GM12878 (cell line): Measurements from ENCODE around the gene DDX31. TPM values are rescaled to one million over a fixed set of nuclear protein-coding genes. Genes with fewer than 3 reads are reported as not detected.

Experiments
- ATAC-seq: fragments of 200-7000 bp; cut with Tn5 transposase; 3 replicates; pipeline ENCODE4 v1.9.1; 2020; ENCODE audit warnings: mild to moderate bottlenecking, moderate library complexity
- BruUV-seq: library from RNA; stranded (reverse); fragments of 400-500 nt; replicated peaks from 2 replicates; lab custom pipeline; 2021; lab: Mats Ljungman, UMichigan
- CTCF ChIA-PET: fragments of 300-600 bp; sonication (Branson Sonifier 250); formaldehyde crosslinking; extraction: SDS; loops from one replicate; lab custom pipeline; 2021; ENCODE audit warnings: inconsistent platforms; lab: Yijun Ruan, JAX
- POLR2A ChIA-PET: fragments of 350-600 bp; formaldehyde crosslinking; extraction: SDS; loops from one replicate; lab custom pipeline; 2021; ENCODE audit warnings: inconsistent platforms; lab: Charles Lee
- RAD21 ChIA-PET: fragments of 300-600 bp; sonication (Branson Sonifier 250); formaldehyde crosslinking; loops from one replicate; lab custom pipeline; 2023; ENCODE audit warnings: antibody characterized with exemption; ENCODE audit not compliant: unreplicated experiment; lab: Charles Lee
- SMC1A ChIA-PET: fragments of 300-600 bp; sonication (Branson Sonifier 250); formaldehyde crosslinking; loops from one replicate; lab custom pipeline; 2023; ENCODE audit not compliant: unreplicated experiment, uncharacterized antibody; lab: Charles Lee
- DNase-seq: peaks from one replicate; pipeline ENCODE4 v3.0.0-alpha.2; 2011; ENCODE audit warnings: low read depth, low spot score
- FAIRE-seq: peaks from 3 replicates; lab custom pipeline; 2011; peaks lifted over from hg19 to GRCh38; lab: Jason Lieb, UNC
- H2AFZ ChIP-seq: 2 replicates; pipeline ENCODE4 v1.6.0; 2011; ENCODE audit warnings: low read depth, low read length, control low read depth; ENCODE audit not compliant: control insufficient read depth
- H3K27ac ChIP-seq: 2 replicates; pipeline ENCODE4 v1.5.1; 2011; ENCODE audit warnings: control low read depth; ENCODE audit not compliant: control insufficient read depth, insufficient read depth
- H3K27me3 ChIP-seq, 2 experiments: replicated peaks in 1 of 2; 2 replicates each; pipeline versions ENCODE4 v1.6.0 to v1.6.1; 2011; ENCODE audit warnings: low read length in 1 of 2; ENCODE audit not compliant: control insufficient read depth in 2 of 2, insufficient read depth in 2 of 2
- H3K36me3 ChIP-seq, 2 experiments: 2 replicates each; pipeline ENCODE4 v1.5.1; 2011; ENCODE audit warnings: low read length in 1 of 2; ENCODE audit not compliant: control insufficient read depth in 2 of 2, insufficient read depth in 2 of 2
- H3K4me1 ChIP-seq: 2 replicates; pipeline ENCODE4 v1.6.1; 2011; ENCODE audit warnings: mild to moderate bottlenecking, low read length, moderate library complexity, mixed read lengths; ENCODE audit not compliant: control insufficient read depth, insufficient read depth
- H3K4me2 ChIP-seq: 2 replicates; pipeline ENCODE4 v1.6.0; 2011; ENCODE audit warnings: control low read depth; ENCODE audit not compliant: control insufficient read depth, insufficient read depth
- H3K4me3 ChIP-seq: fragments of 200-600 bp; sonication (generic); 2 replicates; pipeline ENCODE4 v1.5.1; 2016
- H3K79me2 ChIP-seq: 2 replicates; pipeline ENCODE4 v1.6.0; 2011; ENCODE audit warnings: low read length; ENCODE audit not compliant: control insufficient read depth, insufficient read depth
- H3K9ac ChIP-seq: 2 replicates; pipeline ENCODE4 v1.8.0; 2011; ENCODE audit warnings: low read length, control low read depth, mixed read lengths; ENCODE audit not compliant: control insufficient read depth, insufficient read depth
- H3K9me3 ChIP-seq: replicated peaks from 3 replicates; pipeline ENCODE4 v1.5.1; 2011; ENCODE audit warnings: mild to moderate bottlenecking, low read length; ENCODE audit not compliant: control insufficient read depth, insufficient read depth
- H4K20me1 ChIP-seq: 2 replicates; pipeline ENCODE4 v1.6.0; 2011; ENCODE audit not compliant: control insufficient read depth, insufficient read depth
- BCL11A ChIP-seq: IDR thresholded peaks from 2 replicates; pipeline ENCODE4 v1.6.1; 2011; ENCODE audit warnings: low read depth, low read length
- CBX5 ChIP-seq: sonication (generic); IDR thresholded peaks from 2 replicates; pipeline ENCODE4 v1.6.1; 2016; ENCODE audit warnings: low read depth, moderate library complexity, mild to moderate bottlenecking, inconsistent platforms
- E2F4 ChIP-seq: IDR thresholded peaks from 2 replicates; pipeline ENCODE4 v1.6.1; 2012; ENCODE audit warnings: low read depth, low read length, improper control_type of control experiment
- IRF3 ChIP-seq: fragments of 450-650 bp; IDR thresholded peaks from 2 replicates; pipeline ENCODE4 v1.6.1; 2014; ENCODE audit warnings: mild to moderate bottlenecking
- JUND ChIP-seq: IDR thresholded peaks from 2 replicates; pipeline ENCODE4 v1.6.1; 2012; ENCODE audit warnings: low read depth, mild to moderate bottlenecking, low read length, improper control_type of control experiment, moderate library complexity
- MEF2A ChIP-seq: IDR thresholded peaks from 2 replicates; pipeline ENCODE4 v1.6.1; 2011; ENCODE audit warnings: low read depth, mild to moderate bottlenecking, low read length, moderate library complexity; ENCODE audit not compliant: insufficient read depth
- NFYA ChIP-seq: IDR thresholded peaks from 2 replicates; pipeline ENCODE4 v1.6.1; 2011; ENCODE audit warnings: low read depth, mild to moderate bottlenecking, low read length, improper control_type of control experiment, borderline replicate concordance
- NR2F1 ChIP-seq: fragments of 450-650 bp; conservative IDR thresholded peaks from 2 replicates; pipeline ENCODE4 v1.6.1; 2017; ENCODE audit warnings: mild to moderate bottlenecking
- PAX8 ChIP-seq: fragments of 450-650 bp; IDR thresholded peaks from 2 replicates; pipeline ENCODE4 v1.6.1; 2017; ENCODE audit warnings: mild to moderate bottlenecking, moderate library complexity
- PBX3 ChIP-seq: IDR thresholded peaks from 2 replicates; pipeline ENCODE4 v1.6.1; 2011; ENCODE audit warnings: mild to moderate bottlenecking, low read depth, low read length, moderate library complexity; ENCODE audit not compliant: insufficient replicate concordance
- RB1 ChIP-seq: fragments of 450-650 bp; formaldehyde crosslinking; IDR thresholded peaks from 2 replicates; pipeline ENCODE4 v1.6.1; 2017; ENCODE audit warnings: mild to moderate bottlenecking, borderline replicate concordance
- STAT1 ChIP-seq: fragments of 450-650 bp; conservative IDR thresholded peaks from 2 replicates; pipeline ENCODE4 v1.6.1; 2014; ENCODE audit warnings: antibody characterized with exemption, mild to moderate bottlenecking
- USF1 ChIP-seq: IDR thresholded peaks from 2 replicates; pipeline ENCODE4 v1.6.1; 2011; ENCODE audit warnings: borderline replicate concordance, low read depth, mild to moderate bottlenecking, moderate library complexity, mixed read lengths, low read length; ENCODE audit not compliant: insufficient read depth; ENCODE audit errors: extremely low read length
- ZBTB4 ChIP-seq: fragments of 450-650 bp; formaldehyde crosslinking; IDR thresholded peaks from 2 replicates; pipeline ENCODE4 v1.4.0; 2022; ENCODE audit warnings: mild to moderate bottlenecking, moderate library complexity
- ZNF24 ChIP-seq: fragments of 450-650 bp; IDR thresholded peaks from 2 replicates; pipeline ENCODE4 v1.6.1; 2017; ENCODE audit warnings: antibody characterized with exemption, mild to moderate bottlenecking
- ZNF622 ChIP-seq: fragments of 450-650 bp; IDR thresholded peaks from 2 replicates; pipeline ENCODE4 v1.6.1; 2017; ENCODE audit warnings: mild to moderate bottlenecking, inconsistent platforms
- WGBS: methylation state at CpG from one replicate; pipeline ENCODE4 v1.1.6; 2016; ENCODE audit warnings: low lambda C conversion rate; ENCODE audit not compliant: insufficient replicate concordance, insufficient coverage; ENCODE audit errors: missing lambda C conversion rate; 5-methylcytosine and 5-hydroxymethylcytosine counted together
- in situ Hi-C: fragments of 300-500 bp; cut with MboI; formaldehyde crosslinking; loops from 9 replicates; pipeline ENCODE4 v1.14.3; 2018; ENCODE audit warnings: mixed read lengths
- intact Hi-C: fragments of 100-400 bp; cut with micrococcal nuclease; formaldehyde crosslinking; loops from one replicate; pipeline ENCODE4 v1.14.2; 2022; ENCODE audit not compliant: unreplicated experiment
- polyA plus RNA-seq, 11 experiments: library from polyadenylated mRNA; depleted of rRNA in 4 of 11; unstranded in 6 of 11; stranded (reverse) in 5 of 11; fragments of >200 nt; fragmentation: Nextera tagmentation in 4 of 11; fragmentation: Illumina TruSeq in 1 of 11; extraction: Ambion mirVana in 4 of 11; extraction: Trizol in 1 of 11; gene quantifications; 1 replicate in 1 of 11; 2 replicates in 10 of 11; pipeline versions ENCODE4 v1.2.1 to v1.2.3, GENCODE V29; 2011 to 2016; ENCODE audit warnings: inconsistent platforms in 2 of 11, missing spikeins in 2 of 11, low read depth in 1 of 11
- total RNA-seq, 4 experiments: library from RNA; depleted of rRNA in 3 of 4; stranded (reverse); fragments of >200 nt in 3 of 4; fragmentation: Illumina TruSeq in 1 of 4; extraction: Trizol in 1 of 4; gene quantifications; 2 replicates each; pipeline versions ENCODE4 v1.2.1 to v1.2.3, GENCODE V29; 2013 to 2021

Gene DDX31
- total and polyA plus RNA-seq, 10 of the 15 experiments (the other 5 are each of a cell fraction or from before 2014, with no cell fraction given): 12.1 to 30.8 (median 20.8) TPM

- TF ChIP-seq NFYA: no peak
- no peak for TF ChIP-seq RB1
- no peak for TF ChIP-seq CBX5
- no peak for TF ChIP-seq ZBTB4
- TF ChIP-seq IRF3: no peak
- no peak for TF ChIP-seq JUND
- TF ChIP-seq PBX3: no peak
- TF ChIP-seq STAT1: no peak
- TF ChIP-seq NR2F1: no peak
- no peak for TF ChIP-seq USF1
- TF ChIP-seq ZNF24: no peak
- TF ChIP-seq BCL11A: no peak
- no peak for TF ChIP-seq ZNF622
- no peak for TF ChIP-seq E2F4
- no peak for TF ChIP-seq MEF2A
- no peak for TF ChIP-seq PAX8
- no peaks in the 10 kb centered on the region for H3K9me3 ChIP-seq
- no peaks in the 10 kb centered on the region for H4K20me1 ChIP-seq
- no peak overlapping the region for H3K9ac ChIP-seq
- intact Hi-C loops (no loop called here), in situ Hi-C loops (no loop called here)
- no peak overlapping the region for H3K4me2 ChIP-seq
- SMC1A ChIA-PET: no interaction called here
- FAIRE-seq (no peak), ATAC-seq (no peak), DNase-seq (no peak)
- no peaks in the 10 kb centered on the region for H3K79me2 ChIP-seq
- 82% methylated on average over 7 of the region's 7 CpGs for WGBS
- H3K27me3 ChIP-seq: no peaks in the 10 kb centered on the region
- RAD21 ChIA-PET: no interaction called here
- no TSS peak for BruUV-seq
- no peak overlapping the region for H3K4me3 ChIP-seq
- CTCF ChIA-PET: interaction anchor here (0.9 kb wide), 1 partner anchor 53 kb away, joined by 3 read pairs; no protein-coding TSS in a partner anchor
- peaks cover 8 to 31% of the 10 kb centered on the region in 2 experiments; a peak in 3 of 4 replicates for H3K36me3 ChIP-seq
- no peak overlapping the region for H2AFZ ChIP-seq
- no peaks in the 10 kb centered on the region for H3K4me1 ChIP-seq
- H3K27ac ChIP-seq: no peak overlapping the region
- POLR2A ChIA-PET: no interaction called here
Measured at GRCh38 chr9:132632413-132633129, 37.2 kb downstream of the DDX31 start.
